Heart left ventricle (tissue), 16 donors: ENCODE data around the gene ARPC1A. TPM values are rescaled to one million over a fixed set of nuclear protein-coding genes. Genes with fewer than 3 reads are reported as not detected.
A peak's percentile ranks its signal among the peaks of the same experiment; 100 is the strongest.

Experiments used
- ATAC-seq, 4 donors: fragments of 200-7000 bp; cut with Tn5 transposase; one replicate each; pipeline ENCODE4 v1.9.1; 2020 to 2022; ENCODE audit warnings: moderate library complexity in 4 of 4, mild to moderate bottlenecking in 3 of 4, moderate number of reproducible peaks in 1 of 4
- DNase-seq, 5 donors: peaks; one replicate each; pipeline ENCODE4 v3.0.0-alpha.2; 2020
- H3K27ac ChIP-seq, 12 donors: fragments of 200-600 bp; sonication (generic) in 4 of 12; one replicate each; pipeline versions ENCODE4 v1.5.0 to v1.8.0; 2016 to 2022; ENCODE audit warnings: mild to moderate bottlenecking in 2 of 12
- H3K27me3 ChIP-seq, 9 donors: fragments of 200-600 bp; sonication (generic) in 2 of 9; one replicate each; pipeline versions ENCODE4 v1.5.1 to v1.8.0; 2016 to 2022; ENCODE audit warnings: mild to moderate bottlenecking in 3 of 9
- H3K36me3 ChIP-seq, 9 donors: fragments of 200-600 bp; sonication (generic) in 2 of 9; one replicate each; pipeline versions ENCODE4 v1.5.0 to v1.8.0; 2018 to 2022; ENCODE audit warnings: mild to moderate bottlenecking in 2 of 9
- H3K4me1 ChIP-seq, 12 donors: fragments of 200-600 bp; sonication (generic) in 4 of 12; one replicate each; pipeline versions ENCODE4 v1.5.0 to v1.8.0; 2016 to 2022; ENCODE audit warnings: mild to moderate bottlenecking in 3 of 12
- H3K4me3 ChIP-seq, 12 donors: fragments of 200-600 bp; sonication (generic) in 4 of 12; one replicate each; pipeline versions ENCODE4 v1.5.0 to v1.8.0; 2017 to 2022; ENCODE audit warnings: mild to moderate bottlenecking in 9 of 12, moderate library complexity in 4 of 12
- H3K9me3 ChIP-seq, 12 donors: fragments of 200-600 bp; sonication (generic) in 4 of 12; one replicate each; pipeline versions ENCODE4 v1.5.0 to v1.8.0; 2016 to 2022; ENCODE audit warnings: mild to moderate bottlenecking in 1 of 12
- POLR2A ChIP-seq, 2 donors: fragments of 450-650 bp; IDR thresholded peaks; one replicate each; pipeline ENCODE4 v1.6.1; 2017; ENCODE audit warnings: antibody characterized with exemption in 2 of 2, mild to moderate bottlenecking in 2 of 2, moderate library complexity in 2 of 2
- WGBS, 4 donors: extraction: QIAGEN DNeasy Blood & Tissue Kit in 2 of 4; methylation state at CpG; one replicate each; pipeline versions ENCODE4 v1.1.5 to v1.1.7; 2013 to 2018; 5-methylcytosine and 5-hydroxymethylcytosine counted together
- intact Hi-C, 10 donors: fragments of 100-400 bp; cut with DNase I; formaldehyde crosslinking; loops; one replicate each; pipeline versions ENCODE4 v1.11.1 to v1.14.2; 2022
- polyA plus RNA-seq, 2 donors: library from polyadenylated mRNA; stranded (reverse); fragments of 200-250 nt; gene quantifications; one replicate each; pipeline ENCODE4 v1.2.3, GENCODE V29; 2013
- total RNA-seq, 9 donors: library from RNA; depleted of rRNA in 2 of 9; stranded (reverse); fragments of >200 nt in 2 of 9; fragmentation: NEBNext Ultra II Directional in 3 of 9; extraction: Animal tissue kit (Norgen Biotek cat#: 25700) in 3 of 9; gene quantifications; one replicate each; pipeline versions ENCODE4 v1.1.0 to v1.2.4, GENCODE V29; 2016 to 2023
- TF ChIP-seq, protein P1 (sequence below), 12 donors: fragments of 200-600 bp; sonication (generic) in 4 of 12; IDR thresholded peaks; one replicate each; pipeline versions ENCODE4 v1.5.0 to v1.8.0; 2018 to 2022; ENCODE audit warnings: antibody characterized with exemption in 12 of 12, mild to moderate bottlenecking in 5 of 12
- donor health status: ischemic (EF 13 %, LVEDD 7.1; RV severe dilation, severe dysfunction).
- donor health status: healthy with polysubstance abuse.
- donor health status: DM: no; HTN: yes; CAD: no.
- donor health status: DM: no; HTN: no; CAD: no.
- donor health status: ischemic (EF 25% LVEDD 6.9; RV normal size, moderate dysfunction).
- donor health status: ischemic (EF 25% LVEDD 5.7; RV mildly dilated, moderate dysfunction).
- donor health status: healthy.
- donor health status: DM: yes; HTN: yes; CAD: no.
- donor health status: ischemic (EF 35%, LVEDD 5.7; RV mildly dilated, moderate dysfunction).
- donor health status: nonischemic (EF 11% LVEDD 7.7; RV severe dilation, severe dysfunction).
- donor health status: DM: yes; HTN: yes; CAD: no.
- donor health status: PGD.
- donor health status: ischemic (EF 29% LVEDD 5.4; RV normal size, mild dysfunction).
- donor health status: nonischemic (EF 23%, LVEDD 6.1; RV moderate dilation, normal function).

Gene ARPC1A
- total and polyA plus RNA-seq, 11 donors, result 97.1 to 208 (median 146) TPM

DNA sequence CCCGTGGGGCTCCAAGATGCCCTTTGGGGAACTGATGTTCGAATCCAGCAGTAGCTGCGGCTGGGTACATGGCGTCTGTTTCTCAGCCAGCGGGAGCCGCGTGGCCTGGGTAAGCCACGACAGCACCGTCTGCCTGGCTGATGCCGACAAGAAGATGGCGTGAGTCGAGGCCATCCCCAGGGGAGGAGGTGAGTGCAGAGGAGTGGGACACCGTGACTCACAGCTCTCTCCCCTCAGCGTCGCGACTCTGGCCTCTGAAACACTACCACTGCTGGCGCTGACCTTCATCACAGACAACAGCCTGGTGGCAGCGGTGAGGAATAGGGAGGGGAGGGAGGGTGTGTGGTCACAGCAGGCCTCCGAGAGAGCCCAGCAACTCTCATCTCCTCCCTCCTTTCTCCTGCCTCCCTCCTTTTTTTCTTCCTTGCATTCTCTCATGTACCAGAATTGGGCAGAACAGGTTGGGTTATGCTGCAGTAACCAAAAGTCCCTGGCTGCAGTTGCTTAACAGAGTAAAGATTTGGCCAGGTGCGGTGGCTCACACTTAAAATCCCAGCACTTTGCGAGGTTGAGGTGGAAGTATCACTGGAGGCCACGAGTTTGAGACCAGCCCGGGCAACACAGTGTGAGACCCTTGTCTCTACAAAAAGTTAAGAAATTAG lies 65.4 kb downstream of the ARPC1A start:
- Histone ChIP-seq H3K27ac (no peak overlapping the region), H3K4me1 (peaks cover 0 to 21% (median 15%) of the 10 kb centered on the region in 12 donors), H3K4me3 (no peak overlapping the region), H3K9me3 (no peaks in the 10 kb centered on the region), H3K36me3 (peaks cover 0 to 97% (median 75%) of the 10 kb centered on the region in 9 donors), H3K27me3 (no peaks in the 10 kb centered on the region)
- intact Hi-C loops, result no loop called here
- TF ChIP-seq, protein P1, sequence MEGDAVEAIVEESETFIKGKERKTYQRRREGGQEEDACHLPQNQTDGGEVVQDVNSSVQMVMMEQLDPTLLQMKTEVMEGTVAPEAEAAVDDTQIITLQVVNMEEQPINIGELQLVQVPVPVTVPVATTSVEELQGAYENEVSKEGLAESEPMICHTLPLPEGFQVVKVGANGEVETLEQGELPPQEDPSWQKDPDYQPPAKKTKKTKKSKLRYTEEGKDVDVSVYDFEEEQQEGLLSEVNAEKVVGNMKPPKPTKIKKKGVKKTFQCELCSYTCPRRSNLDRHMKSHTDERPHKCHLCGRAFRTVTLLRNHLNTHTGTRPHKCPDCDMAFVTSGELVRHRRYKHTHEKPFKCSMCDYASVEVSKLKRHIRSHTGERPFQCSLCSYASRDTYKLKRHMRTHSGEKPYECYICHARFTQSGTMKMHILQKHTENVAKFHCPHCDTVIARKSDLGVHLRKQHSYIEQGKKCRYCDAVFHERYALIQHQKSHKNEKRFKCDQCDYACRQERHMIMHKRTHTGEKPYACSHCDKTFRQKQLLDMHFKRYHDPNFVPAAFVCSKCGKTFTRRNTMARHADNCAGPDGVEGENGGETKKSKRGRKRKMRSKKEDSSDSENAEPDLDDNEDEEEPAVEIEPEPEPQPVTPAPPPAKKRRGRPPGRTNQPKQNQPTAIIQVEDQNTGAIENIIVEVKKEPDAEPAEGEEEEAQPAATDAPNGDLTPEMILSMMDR (IDR thresholded peaks at IDR 0.05), result no peak
- no peak for TF ChIP-seq POLR2A (IDR thresholded peaks at IDR 0.05)
- WGBS, 4 donors, result 92 to 95% (median 92%) methylated on average over 23 of the region's 23 CpGs
- DNase-seq (peak in 1 of 5 donors; percentile 35), ATAC-seq (no peak)

DNA sequence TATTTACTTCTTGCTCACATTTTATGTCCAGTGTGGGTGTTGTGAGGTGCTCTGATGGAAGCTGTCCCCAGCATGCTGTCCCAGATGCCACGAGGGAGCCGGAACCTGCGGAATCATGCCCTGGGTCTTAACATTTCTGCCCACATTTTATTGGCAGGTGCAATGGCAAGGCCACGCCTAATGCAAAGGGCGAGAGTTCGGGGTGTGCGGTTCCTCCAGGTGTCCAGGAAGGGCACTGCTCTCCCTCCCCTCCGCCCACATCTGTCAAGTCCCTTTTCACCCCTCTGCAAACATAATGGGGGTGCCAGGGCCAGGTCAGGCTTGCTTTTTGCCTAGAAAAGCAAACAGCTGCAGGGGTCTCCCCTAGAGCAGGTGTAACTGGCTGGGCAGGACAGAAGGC lies 66.3 kb downstream of the ARPC1A start:
- Histone ChIP-seq H3K4me1 (peaks cover 0 to 21% (median 15%) of the 10 kb centered on the region in 12 donors), H3K27me3 (no peaks in the 10 kb centered on the region), H3K4me3 (peak overlapping the region in 6 of 12 donors; percentile 55 to 68 (median 58)), H3K27ac (peak overlapping the region in 4 of 12 donors; percentile 67 to 79 (median 77)), H3K36me3 (peaks cover 0 to 97% (median 73%) of the 10 kb centered on the region in 9 donors), H3K9me3 (no peaks in the 10 kb centered on the region)
- DNase-seq (no peak), ATAC-seq (no peak)
- intact Hi-C loops, result loop anchor here in 1 of 10 donors (2.0 kb wide), 1 partner anchor 17 kb away; the partner anchor contains the start of gene ARPC1B
- no peak for TF ChIP-seq POLR2A (IDR thresholded peaks at IDR 0.05)
- TF ChIP-seq, protein P1 (IDR thresholded peaks at IDR 0.05), result no peak
- WGBS, 4 donors, result 91 to 95% (median 93%) methylated on average over 8 of the region's 8 CpGs

DNA sequence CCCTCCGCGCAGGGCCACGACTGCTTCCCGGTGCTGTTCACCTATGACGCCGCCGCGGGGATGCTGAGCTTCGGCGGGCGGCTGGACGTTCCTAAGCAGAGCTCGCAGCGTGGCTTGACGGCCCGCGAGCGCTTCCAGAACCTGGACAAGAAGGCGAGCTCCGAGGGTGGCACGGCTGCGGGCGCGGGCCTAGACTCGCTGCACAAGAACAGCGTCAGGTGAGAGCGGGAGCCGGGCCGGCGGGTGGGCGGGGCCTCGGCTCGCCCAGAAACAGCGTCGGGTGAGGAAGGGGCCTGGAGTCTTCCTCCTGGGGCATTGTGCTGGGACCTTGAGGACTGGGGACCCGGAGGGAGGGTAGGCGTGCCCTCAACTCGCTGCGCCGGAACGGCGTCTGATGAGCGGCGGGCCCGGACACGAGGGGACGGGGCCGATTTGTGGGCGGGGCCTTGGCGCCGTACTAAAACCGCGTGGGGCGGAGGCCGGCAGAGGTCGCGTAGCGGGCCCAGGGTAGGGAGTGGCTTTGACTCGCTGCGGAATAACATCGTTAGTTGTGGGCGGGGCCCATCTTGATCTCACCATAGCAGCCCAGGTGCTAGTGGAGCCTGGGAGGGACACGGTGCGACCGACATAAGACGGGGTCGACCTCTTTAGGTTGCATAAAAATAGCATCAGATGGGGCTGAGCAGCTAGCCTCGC lies 67.1 kb downstream of the ARPC1A start:
- peak in 1 of 2 donors; percentile 52 for TF ChIP-seq POLR2A (IDR thresholded peaks at IDR 0.05)
- TF ChIP-seq, protein P1 (IDR thresholded peaks at IDR 0.05), result peak in 1 of 12 donors; percentile 21

More for the DNA sequence above, 67.1 kb downstream of the ARPC1A start:
- Histone ChIP-seq H3K36me3 (peaks cover 0 to 97% (median 73%) of the 10 kb centered on the region in 9 donors), H3K4me3 (peak overlapping the region; percentile 27 to 68 (median 57)), H3K27ac (peak overlapping the region; percentile 12 to 79 (median 66)), H3K4me1 (peaks cover 0 to 21% (median 15%) of the 10 kb centered on the region in 12 donors), H3K9me3 (no peaks in the 10 kb centered on the region), H3K27me3 (no peaks in the 10 kb centered on the region)
- peak; percentile 73 to 85 (median 82) for ATAC-seq
- peak; percentile 79 to 85 (median 83) for DNase-seq
- intact Hi-C loops, result loop anchor here in 2 of 10 donors (1.0 to 2.0 kb wide), 2 partner anchors 15 to 18 kb away; partner anchors contain the start of genes ARPC1B (in 1 of the 2), BUD31 (in 1 of the 2) and PDAP1 (in 1 of the 2)
- WGBS, 4 donors, result 1 to 10% (median 4%) methylated on average over 17 to 68 of the region's 68 CpGs
